Astrocyte (in vitro differentiated cells and primary cell): Measurements from ENCODE around the gene ARID5A. TPM values are rescaled to one million over a fixed set of nuclear protein-coding genes. Genes with fewer than 3 reads are reported as not detected.

ENCODE experiments used
- DNase-seq: peaks from one replicate; pipeline ENCODE4 v3.0.0-alpha.2; 2010; ENCODE audit warnings: low read depth
- FAIRE-seq: peaks from 2 replicates; lab custom pipeline; 2011; peaks lifted over from hg19 to GRCh38; lab: Jason Lieb, UNC
- H2AFZ ChIP-seq: 2 replicates; pipeline ENCODE4 v1.6.0; 2012; ENCODE audit warnings: low read depth, low read length, inconsistent platforms
- H3K27ac ChIP-seq: 2 replicates; pipeline ENCODE4 v1.5.1; 2011; ENCODE audit warnings: low read depth, low read length, inconsistent platforms
- H3K27me3 ChIP-seq: 2 replicates; pipeline ENCODE4 v1.6.0; 2011; ENCODE audit warnings: low read length, inconsistent platforms; ENCODE audit not compliant: insufficient read depth
- H3K36me3 ChIP-seq: 2 replicates; pipeline ENCODE4 v1.5.1; 2011; ENCODE audit warnings: low read length, inconsistent platforms; ENCODE audit not compliant: insufficient read depth
- H3K4me1 ChIP-seq: 2 replicates; pipeline ENCODE4 v1.5.1; 2011; ENCODE audit warnings: low read length, inconsistent platforms; ENCODE audit not compliant: insufficient read depth
- H3K4me2 ChIP-seq: 2 replicates; pipeline ENCODE4 v1.6.0; 2012; ENCODE audit warnings: low read length, inconsistent platforms
- H3K4me3 ChIP-seq: 2 replicates; pipeline ENCODE4 v1.5.1; 2011; ENCODE audit warnings: low read depth, mild to moderate bottlenecking, low read length, inconsistent platforms; ENCODE audit not compliant: insufficient read depth
- H3K79me2 ChIP-seq: 2 replicates; pipeline ENCODE4 v1.6.0; 2012; ENCODE audit warnings: mild to moderate bottlenecking, low read length, inconsistent platforms; ENCODE audit not compliant: insufficient read depth
- H3K9ac ChIP-seq: 2 replicates; pipeline ENCODE4 v1.6.0; 2012; ENCODE audit warnings: mild to moderate bottlenecking, low read length, inconsistent platforms
- H3K9me3 ChIP-seq: 2 replicates; pipeline ENCODE4 v1.5.1; 2012; ENCODE audit warnings: low read depth, mild to moderate bottlenecking, low read length, inconsistent platforms; ENCODE audit not compliant: insufficient read depth
- H4K20me1 ChIP-seq: 2 replicates; pipeline ENCODE4 v1.6.0; 2012; ENCODE audit warnings: low read length, inconsistent platforms; ENCODE audit not compliant: insufficient read depth
- H3K27ac Mint-ChIP-seq: one replicate; pipeline ENCODE4 v1.8.0; 2021; ENCODE audit warnings: mild to moderate bottlenecking, mixed read lengths; ENCODE audit not compliant: unreplicated experiment
- H3K27me3 Mint-ChIP-seq: one replicate; pipeline ENCODE4 v1.8.0; 2021; ENCODE audit warnings: low read depth, mixed read lengths; ENCODE audit not compliant: unreplicated experiment
- H3K36me3 Mint-ChIP-seq: one replicate; pipeline ENCODE4 v1.8.0; 2021; ENCODE audit warnings: low read depth, mixed read lengths; ENCODE audit not compliant: unreplicated experiment
- H3K4me1 Mint-ChIP-seq: one replicate; pipeline ENCODE4 v1.8.0; 2021; ENCODE audit warnings: low read depth, mixed read lengths; ENCODE audit not compliant: unreplicated experiment
- H3K4me3 Mint-ChIP-seq: one replicate; pipeline ENCODE4 v1.8.0; 2021; ENCODE audit warnings: mild to moderate bottlenecking, moderate library complexity, mixed read lengths; ENCODE audit not compliant: unreplicated experiment
- H3K9me3 Mint-ChIP-seq: one replicate; pipeline ENCODE4 v1.8.0; 2021; ENCODE audit warnings: mild to moderate bottlenecking, mixed read lengths; ENCODE audit not compliant: unreplicated experiment
- CTCF ChIP-seq: IDR thresholded peaks from 2 replicates; pipeline ENCODE4 v1.5.1; 2011; ENCODE audit warnings: low read depth, mild to moderate bottlenecking, inconsistent platforms, low read length, moderate library complexity; ENCODE audit not compliant: insufficient read depth
- EZH2 ChIP-seq: IDR thresholded peaks from 2 replicates; pipeline ENCODE4 v1.6.1; 2012; ENCODE audit warnings: mild to moderate bottlenecking, low read length, inconsistent platforms; ENCODE audit not compliant: insufficient read depth
- total RNA-seq: library from RNA; stranded (reverse); gene quantifications from 2 replicates; pipeline ENCODE4 v1.2.1, GENCODE V29; 2021

Gene ARID5A
- total RNA-seq, 1 donor from 2014 or later, result 11.8 TPM

GRCh38 chr2:96528700-96529375 is 7.7 kb upstream of the ARID5A start:
- Histone ChIP-seq H3K4me1 (peaks cover 42% of the 10 kb centered on the region), H3K36me3 (no peaks in the 10 kb centered on the region), H3K79me2 (no peaks in the 10 kb centered on the region), H3K9ac (peak overlapping the region; percentile 77), H2AFZ (peak overlapping the region; percentile 39), H3K4me2 (peak overlapping the region; percentile 91), H3K4me3 (no peak overlapping the region), H3K27ac (no peak overlapping the region), H3K9me3 (no peaks in the 10 kb centered on the region), H4K20me1 (no peaks in the 10 kb centered on the region), H3K27me3 (peaks cover 4% of the 10 kb centered on the region)
- FAIRE-seq (no peak), DNase-seq (no peak)
- no peak overlapping the region for H3K4me3 Mint-ChIP-seq
- peaks cover 3% of the 10 kb centered on the region for H3K9me3 Mint-ChIP-seq
- H3K27ac Mint-ChIP-seq, result no peak overlapping the region
- no peak for TF ChIP-seq EZH2
- TF ChIP-seq CTCF, result no peak
- H3K27me3 Mint-ChIP-seq, result peaks cover 22% of the 10 kb centered on the region
- H3K36me3 Mint-ChIP-seq, result no peaks in the 10 kb centered on the region
- peaks cover 17% of the 10 kb centered on the region for H3K4me1 Mint-ChIP-seq

- Histone ChIP-seq H4K20me1 (no peaks in the 10 kb centered on the region), H3K9ac (no peak overlapping the region), H3K36me3 (no peaks in the 10 kb centered on the region), H3K27ac (no peak overlapping the region), H3K27me3 (no peaks in the 10 kb centered on the region), H3K4me2 (no peak overlapping the region), H3K4me3 (no peak overlapping the region), H3K4me1 (peaks cover 42% of the 10 kb centered on the region), H3K9me3 (no peaks in the 10 kb centered on the region), H2AFZ (no peak overlapping the region), H3K79me2 (no peaks in the 10 kb centered on the region)
- TF ChIP-seq CTCF (no peak), EZH2 (no peak)
- Mint-ChIP-seq H3K36me3 (no peaks in the 10 kb centered on the region), H3K4me1 (peaks cover 17% of the 10 kb centered on the region), H3K27ac (no peak overlapping the region), H3K9me3 (peaks cover 3% of the 10 kb centered on the region), H3K27me3 (peaks cover 14% of the 10 kb centered on the region), H3K4me3 (no peak overlapping the region)
- DNase-seq (no peak), FAIRE-seq (no peak)
Observed at GRCh38 chr2:96529376-96530143, 7.0 kb upstream of the ARID5A start.

DNA sequence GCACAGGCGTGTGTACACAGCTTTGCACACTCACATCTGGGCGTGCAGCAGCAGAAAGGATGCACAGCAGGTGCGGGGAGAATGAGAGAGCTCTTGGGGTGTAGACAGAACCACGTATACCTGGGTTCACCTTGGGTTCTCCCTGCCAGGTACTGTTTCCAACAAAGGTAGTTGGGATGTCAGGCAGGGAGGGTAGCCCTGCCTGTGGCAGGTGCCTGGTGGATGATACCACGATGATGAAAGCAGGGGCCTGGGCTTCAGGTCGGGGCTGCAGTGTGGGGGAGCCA is 6.5 kb upstream of the ARID5A start:
- TF ChIP-seq EZH2 (no peak), CTCF (no peak)
- Mint-ChIP-seq H3K4me1 (peaks cover 17% of the 10 kb centered on the region), H3K27ac (no peak overlapping the region), H3K9me3 (peaks cover 3% of the 10 kb centered on the region), H3K36me3 (no peaks in the 10 kb centered on the region), H3K4me3 (no peak overlapping the region), H3K27me3 (peaks cover 12% of the 10 kb centered on the region)
- no peaks in the 10 kb centered on the region for H3K79me2 ChIP-seq
- H2AFZ ChIP-seq, result no peak overlapping the region
- no peaks in the 10 kb centered on the region for H3K9me3 ChIP-seq
- FAIRE-seq (no peak), DNase-seq (no peak)
- peaks cover 42% of the 10 kb centered on the region for H3K4me1 ChIP-seq
- H3K9ac ChIP-seq, result no peak overlapping the region
- no peak overlapping the region for H3K27ac ChIP-seq
- no peaks in the 10 kb centered on the region for H3K27me3 ChIP-seq
- no peaks in the 10 kb centered on the region for H4K20me1 ChIP-seq
- no peak overlapping the region for H3K4me2 ChIP-seq
- H3K36me3 ChIP-seq, result no peaks in the 10 kb centered on the region
- H3K4me3 ChIP-seq, result no peak overlapping the region
